Measurements from ENCODE around the gene HSD11B2.

HSD11B2 gene

DNA sequence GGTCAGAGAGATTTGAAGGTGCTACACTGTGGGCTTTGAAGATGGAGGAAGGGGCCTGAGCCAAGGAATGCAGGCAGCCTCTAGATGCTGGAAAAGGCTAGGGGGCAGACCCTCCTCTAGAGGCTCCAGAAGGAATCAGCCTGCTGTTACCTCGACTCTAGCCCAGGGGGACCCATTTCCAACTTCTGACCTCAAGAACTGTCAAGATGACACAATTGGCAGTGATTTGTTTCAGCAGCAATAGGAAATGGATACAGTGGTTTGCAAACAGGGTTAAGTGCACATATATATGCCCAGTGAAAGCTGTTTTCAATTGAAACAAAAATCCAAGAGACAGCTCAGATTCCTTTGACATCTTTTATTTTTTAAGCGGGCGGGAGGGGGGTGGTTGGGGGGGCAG lies 11.0 kb upstream of the HSD11B2 start:
- Histone ChIP-seq H3K27me3 (ENCODE audit: insufficient read depth, poor library complexity, severe bottlenecking) (no peaks in the 10 kb centered on the region), H3K9me3 (ENCODE audit: severe bottlenecking) (no peaks in the 10 kb centered on the region), H3K4me1 (ENCODE audit: insufficient read depth, poor library complexity, severe bottlenecking) (no peaks in the 10 kb centered on the region), H3K27ac (ENCODE audit: poor library complexity, severe bottlenecking) (no peak overlapping the region), H3K36me3 (ENCODE audit: low read depth) (no peaks in the 10 kb centered on the region), H3K4me3 (ENCODE audit: severe bottlenecking) (no peak overlapping the region)
- DNase-seq (ENCODE audit: low spot score) (no peak), ATAC-seq (ENCODE audit: low read depth) (no peak)
- TF ChIP-seq, protein P1, sequence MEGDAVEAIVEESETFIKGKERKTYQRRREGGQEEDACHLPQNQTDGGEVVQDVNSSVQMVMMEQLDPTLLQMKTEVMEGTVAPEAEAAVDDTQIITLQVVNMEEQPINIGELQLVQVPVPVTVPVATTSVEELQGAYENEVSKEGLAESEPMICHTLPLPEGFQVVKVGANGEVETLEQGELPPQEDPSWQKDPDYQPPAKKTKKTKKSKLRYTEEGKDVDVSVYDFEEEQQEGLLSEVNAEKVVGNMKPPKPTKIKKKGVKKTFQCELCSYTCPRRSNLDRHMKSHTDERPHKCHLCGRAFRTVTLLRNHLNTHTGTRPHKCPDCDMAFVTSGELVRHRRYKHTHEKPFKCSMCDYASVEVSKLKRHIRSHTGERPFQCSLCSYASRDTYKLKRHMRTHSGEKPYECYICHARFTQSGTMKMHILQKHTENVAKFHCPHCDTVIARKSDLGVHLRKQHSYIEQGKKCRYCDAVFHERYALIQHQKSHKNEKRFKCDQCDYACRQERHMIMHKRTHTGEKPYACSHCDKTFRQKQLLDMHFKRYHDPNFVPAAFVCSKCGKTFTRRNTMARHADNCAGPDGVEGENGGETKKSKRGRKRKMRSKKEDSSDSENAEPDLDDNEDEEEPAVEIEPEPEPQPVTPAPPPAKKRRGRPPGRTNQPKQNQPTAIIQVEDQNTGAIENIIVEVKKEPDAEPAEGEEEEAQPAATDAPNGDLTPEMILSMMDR (IDR thresholded peaks at IDR 0.05; ENCODE audit: poor library complexity, severe bottlenecking), result no peak

DNA sequence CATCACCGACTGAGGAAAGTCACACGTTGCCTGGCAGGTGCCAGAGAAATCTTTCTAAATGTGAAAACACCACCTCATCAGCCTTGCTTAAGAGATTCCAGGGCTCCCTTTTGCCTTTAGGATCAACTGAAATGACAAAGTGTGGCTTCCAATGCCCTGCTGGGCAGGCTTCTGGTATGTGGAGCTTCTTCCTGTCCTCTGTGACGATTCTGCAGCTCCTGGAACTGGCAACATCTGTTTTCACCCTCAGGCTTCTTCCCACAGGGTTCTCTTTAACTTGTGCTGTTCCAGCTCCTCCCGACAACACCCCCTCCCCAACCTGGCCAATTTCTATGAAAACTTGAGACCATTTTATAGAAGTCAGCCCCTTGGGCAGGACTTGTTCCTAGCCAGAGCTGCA lies 9.9 kb upstream of the HSD11B2 start:
- Histone ChIP-seq H3K4me1 (ENCODE audit: insufficient read depth, poor library complexity, severe bottlenecking) (no peaks in the 10 kb centered on the region), H3K4me3 (ENCODE audit: severe bottlenecking) (no peak overlapping the region), H3K9me3 (ENCODE audit: severe bottlenecking) (no peaks in the 10 kb centered on the region), H3K27ac (ENCODE audit: poor library complexity, severe bottlenecking) (no peak overlapping the region), H3K36me3 (ENCODE audit: low read depth) (no peaks in the 10 kb centered on the region), H3K27me3 (ENCODE audit: insufficient read depth, poor library complexity, severe bottlenecking) (no peaks in the 10 kb centered on the region)
- no peak for DNase-seq (ENCODE audit: low spot score)
- TF ChIP-seq, protein P1 (IDR thresholded peaks at IDR 0.05; ENCODE audit: poor library complexity, severe bottlenecking), result no peak
- ATAC-seq (ENCODE audit: low read depth), result no peak

DNA sequence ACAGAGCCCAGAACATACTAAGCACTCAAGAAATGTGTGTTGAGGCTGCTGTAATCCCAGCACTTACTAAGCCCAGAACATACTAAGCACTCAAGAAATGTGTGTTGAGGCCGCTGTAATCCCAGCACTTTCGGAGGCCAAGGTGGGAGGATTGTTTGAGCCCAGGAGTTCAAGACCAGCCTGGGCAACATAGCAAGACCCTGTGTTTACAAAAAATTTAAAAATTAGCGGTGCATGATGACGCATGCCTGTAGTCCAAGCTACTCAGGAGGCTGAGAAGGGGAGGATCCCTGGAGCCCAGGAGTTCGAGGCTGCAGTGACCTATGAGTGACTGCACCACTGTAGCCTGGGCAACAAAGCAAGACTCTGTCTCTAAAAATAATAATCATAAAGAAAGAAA lies 7.9 kb upstream of the HSD11B2 start:
- Histone ChIP-seq H3K9me3 (ENCODE audit: severe bottlenecking) (no peaks in the 10 kb centered on the region), H3K4me1 (ENCODE audit: insufficient read depth, poor library complexity, severe bottlenecking) (no peaks in the 10 kb centered on the region), H3K36me3 (ENCODE audit: low read depth) (no peaks in the 10 kb centered on the region), H3K27ac (ENCODE audit: poor library complexity, severe bottlenecking) (no peak overlapping the region), H3K27me3 (ENCODE audit: insufficient read depth, poor library complexity, severe bottlenecking) (no peaks in the 10 kb centered on the region), H3K4me3 (ENCODE audit: severe bottlenecking) (no peak overlapping the region)
- ATAC-seq (ENCODE audit: low read depth) (no peak), DNase-seq (ENCODE audit: low spot score) (no peak)
- TF ChIP-seq, protein P1 (IDR thresholded peaks at IDR 0.05; ENCODE audit: poor library complexity, severe bottlenecking), result no peak

DNA sequence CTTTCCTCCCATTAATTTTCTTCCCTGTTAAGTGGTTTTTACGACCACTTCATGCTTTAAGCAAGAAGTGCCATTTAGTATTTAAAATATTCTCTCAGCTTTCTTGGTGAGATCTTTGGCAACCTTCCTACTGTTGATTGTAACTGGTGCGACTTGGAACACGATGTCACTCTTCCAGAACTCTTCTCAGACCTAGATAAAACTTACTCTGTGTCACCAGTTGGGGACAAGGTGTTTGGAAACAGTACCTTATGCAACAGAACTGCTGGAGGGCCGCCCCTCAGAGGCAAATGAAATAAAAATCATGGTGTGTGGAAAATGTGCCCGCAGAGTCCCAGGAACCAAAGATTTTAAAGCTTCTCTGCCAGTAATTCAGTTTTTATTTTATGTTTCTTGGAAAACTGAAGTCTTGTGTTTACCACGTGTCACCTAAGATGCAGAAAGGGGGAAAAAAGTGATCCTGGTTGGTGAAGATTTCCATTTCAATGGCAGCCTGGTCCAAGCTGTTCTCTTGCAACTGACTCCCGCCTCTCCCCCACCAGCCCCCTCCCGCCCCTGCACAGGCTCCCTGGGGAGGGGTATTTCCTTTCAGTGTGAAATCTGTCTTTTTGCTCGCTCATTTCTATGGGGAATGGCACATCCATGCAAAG lies 7.2 kb upstream of the HSD11B2 start:
- no peaks in the 10 kb centered on the region for H3K4me1 ChIP-seq (ENCODE audit: insufficient read depth, poor library complexity, severe bottlenecking)
- no peaks in the 10 kb centered on the region for H3K36me3 ChIP-seq (ENCODE audit: low read depth)
- DNase-seq (ENCODE audit: low spot score) (no peak), ATAC-seq (ENCODE audit: low read depth) (no peak)
- no peak overlapping the region for H3K4me3 ChIP-seq (ENCODE audit: severe bottlenecking)
- H3K27me3 ChIP-seq (ENCODE audit: insufficient read depth, poor library complexity, severe bottlenecking), result no peaks in the 10 kb centered on the region
- TF ChIP-seq, protein P1 (IDR thresholded peaks at IDR 0.05; ENCODE audit: poor library complexity, severe bottlenecking), result no peak
- H3K27ac ChIP-seq (ENCODE audit: poor library complexity, severe bottlenecking), result no peak overlapping the region
- H3K9me3 ChIP-seq (ENCODE audit: severe bottlenecking), result no peaks in the 10 kb centered on the region

DNA sequence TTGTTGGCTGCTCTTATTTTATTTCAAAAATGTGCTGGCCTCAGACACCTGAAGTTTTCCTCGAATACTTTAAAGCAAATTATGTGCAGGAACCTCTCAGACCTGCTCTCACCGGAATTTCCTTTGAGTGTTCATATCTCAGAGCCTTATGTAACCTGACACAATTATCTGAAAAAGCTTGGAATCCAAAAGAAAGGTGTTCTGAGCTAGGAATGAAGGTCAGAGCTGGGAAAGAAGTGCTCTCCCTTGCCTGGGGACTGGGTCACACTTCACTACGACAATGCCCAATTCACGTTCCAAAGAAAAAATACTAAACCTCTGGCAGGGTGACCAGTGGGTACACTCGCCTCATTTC lies 6.7 kb upstream of the HSD11B2 start:
- no peaks in the 10 kb centered on the region for H3K4me1 ChIP-seq (ENCODE audit: insufficient read depth, poor library complexity, severe bottlenecking)
- no peak overlapping the region for H3K4me3 ChIP-seq (ENCODE audit: severe bottlenecking)
- no peaks in the 10 kb centered on the region for H3K9me3 ChIP-seq (ENCODE audit: severe bottlenecking)
- no peak for ATAC-seq (ENCODE audit: low read depth)
- no peak for DNase-seq (ENCODE audit: low spot score)
- TF ChIP-seq, protein P1 (IDR thresholded peaks at IDR 0.05; ENCODE audit: poor library complexity, severe bottlenecking), result no peak
- H3K27me3 ChIP-seq (ENCODE audit: insufficient read depth, poor library complexity, severe bottlenecking), result no peaks in the 10 kb centered on the region
- H3K36me3 ChIP-seq (ENCODE audit: low read depth), result no peaks in the 10 kb centered on the region
- no peak overlapping the region for H3K27ac ChIP-seq (ENCODE audit: poor library complexity, severe bottlenecking)

Measured in RWPE2 (cell line).